Rectal smooth muscle tissue (tissue), 1 donor: ENCODE data around the gene EFCAB12.

ENCODE experiments used
- H3K27ac ChIP-seq: one replicate; pipeline ENCODE4 v1.7.0; 2013; ENCODE audit warnings: low read depth, low read length, inconsistent platforms
- H3K27me3 ChIP-seq: one replicate; pipeline ENCODE4 v1.7.0; 2013; ENCODE audit warnings: low read length; ENCODE audit not compliant: control insufficient read depth, insufficient read depth
- H3K36me3 ChIP-seq: one replicate; pipeline ENCODE4 v1.7.0; 2013; ENCODE audit warnings: low read length; ENCODE audit not compliant: control insufficient read depth, insufficient read depth
- H3K4me1 ChIP-seq: one replicate; pipeline ENCODE4 v1.7.0; 2013; ENCODE audit warnings: low read length; ENCODE audit not compliant: control insufficient read depth, insufficient read depth
- H3K4me3 ChIP-seq: one replicate; pipeline ENCODE4 v1.7.0; 2013; ENCODE audit warnings: low read length
- H3K9ac ChIP-seq: one replicate; pipeline ENCODE4 v1.7.0; 2013; ENCODE audit warnings: low read length

Gene EFCAB12

DNA sequence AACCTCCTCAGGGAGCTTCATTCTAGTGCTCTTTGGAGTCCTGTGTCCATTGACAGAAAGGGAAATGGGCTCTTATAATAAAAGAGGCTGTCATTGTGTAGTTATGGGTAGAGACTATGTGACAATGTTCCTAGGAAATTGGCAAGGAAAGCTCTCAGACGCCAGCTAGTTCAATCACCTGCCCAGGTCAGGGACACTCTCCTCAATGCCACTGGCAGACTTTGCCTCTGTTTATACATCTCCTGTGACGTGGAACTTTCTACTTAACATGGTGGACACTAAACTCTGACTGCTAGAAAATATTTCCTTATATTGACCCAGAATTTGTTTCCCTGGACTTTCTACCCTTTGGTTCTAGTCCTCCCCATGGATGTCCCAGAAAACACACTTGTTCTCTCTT lies 2.8 kb downstream of the EFCAB12 start:
- no peaks in the 10 kb centered on the region for H3K27me3 ChIP-seq
- peaks cover 10% of the 10 kb centered on the region for H3K4me1 ChIP-seq
- H3K4me3 ChIP-seq, result no peak overlapping the region
- no peaks in the 10 kb centered on the region for H3K36me3 ChIP-seq
- H3K9ac ChIP-seq, result no peak overlapping the region
- H3K27ac ChIP-seq, result no peak overlapping the region

DNA sequence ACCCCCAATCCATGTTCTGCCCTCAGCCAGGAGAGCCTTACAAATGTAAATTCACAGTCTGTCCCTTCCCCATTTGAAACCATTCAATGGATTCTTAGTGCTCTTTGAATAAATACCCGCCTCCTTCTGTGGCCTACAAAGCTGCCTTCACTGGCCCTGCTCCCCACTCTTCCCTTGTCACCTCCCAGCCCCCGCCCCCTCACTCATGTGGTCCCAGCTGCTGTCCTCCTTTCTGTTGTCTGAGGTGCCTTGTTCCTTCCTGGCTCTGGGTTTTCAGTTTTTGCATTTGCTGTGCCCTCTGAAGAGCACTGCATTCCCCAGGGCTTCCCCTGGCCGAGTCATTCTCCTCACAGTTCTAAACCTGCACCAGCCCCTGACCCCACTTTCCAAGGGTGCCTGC lies 3.2 kb downstream of the EFCAB12 start:
- Histone ChIP-seq H3K27me3 (no peaks in the 10 kb centered on the region), H3K4me3 (no peak overlapping the region), H3K36me3 (no peaks in the 10 kb centered on the region), H3K9ac (no peak overlapping the region), H3K27ac (no peak overlapping the region), H3K4me1 (peaks cover 10% of the 10 kb centered on the region)

DNA sequence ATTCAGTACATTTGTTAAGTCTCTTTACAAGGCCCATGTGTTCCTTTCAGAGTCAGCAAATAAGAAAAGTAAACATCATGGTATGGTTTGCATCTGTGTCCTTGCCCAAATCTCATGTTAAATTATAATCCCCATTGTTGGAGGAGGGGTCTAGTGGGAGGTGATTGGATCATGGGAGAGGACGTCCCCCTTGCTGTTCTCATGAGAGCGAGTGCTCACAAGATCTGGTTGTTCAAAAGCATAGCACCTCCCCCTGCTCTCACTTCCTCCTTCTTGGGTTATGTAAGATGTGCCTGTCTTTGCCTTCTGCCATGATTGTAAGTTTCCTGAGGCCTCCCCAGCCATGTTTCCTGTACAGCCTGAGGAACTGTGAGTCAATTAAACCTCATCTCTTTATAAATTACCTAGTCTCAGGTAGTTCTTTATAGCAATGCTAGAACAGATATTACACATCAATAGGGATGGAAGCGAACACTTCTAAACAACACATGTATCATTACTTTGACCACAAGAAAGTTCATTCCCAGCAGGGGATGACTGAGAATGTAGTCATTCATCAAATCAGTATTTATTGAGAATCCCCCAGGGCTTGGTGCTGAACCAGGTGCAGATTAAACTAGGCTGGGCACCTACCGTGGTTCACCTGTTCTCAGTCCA lies 4.1 kb downstream of the EFCAB12 start:
- no peaks in the 10 kb centered on the region for H3K27me3 ChIP-seq
- H3K4me3 ChIP-seq, result no peak overlapping the region
- H3K36me3 ChIP-seq, result no peaks in the 10 kb centered on the region
- H3K4me1 ChIP-seq, result peaks cover 10% of the 10 kb centered on the region
- no peak overlapping the region for H3K9ac ChIP-seq
- H3K27ac ChIP-seq, result no peak overlapping the region

DNA sequence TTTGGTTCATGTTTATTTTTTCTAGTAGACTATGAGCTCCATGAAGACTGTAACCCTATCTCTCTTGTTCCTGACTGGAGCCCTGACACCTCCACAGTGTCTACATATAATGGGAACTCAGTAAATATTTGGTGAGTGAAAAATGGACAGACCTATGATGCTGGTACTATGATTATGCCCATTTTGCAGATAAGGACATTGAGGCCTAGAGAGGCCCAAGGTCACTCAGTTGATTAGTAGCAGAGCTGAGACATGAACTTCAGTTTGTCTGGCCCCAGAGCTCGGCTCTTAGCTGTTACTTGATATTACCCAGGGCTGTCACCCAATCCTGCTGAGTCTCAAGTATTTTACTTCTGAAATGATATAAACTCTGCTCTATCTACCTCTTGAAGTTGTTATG lies 5.5 kb downstream of the EFCAB12 start:
- H3K4me3 ChIP-seq, result no peak overlapping the region
- H3K27ac ChIP-seq, result no peak overlapping the region
- H3K9ac ChIP-seq, result no peak overlapping the region
- peaks cover under 1% of the 10 kb centered on the region for H3K4me1 ChIP-seq
- no peaks in the 10 kb centered on the region for H3K27me3 ChIP-seq
- no peaks in the 10 kb centered on the region for H3K36me3 ChIP-seq

DNA sequence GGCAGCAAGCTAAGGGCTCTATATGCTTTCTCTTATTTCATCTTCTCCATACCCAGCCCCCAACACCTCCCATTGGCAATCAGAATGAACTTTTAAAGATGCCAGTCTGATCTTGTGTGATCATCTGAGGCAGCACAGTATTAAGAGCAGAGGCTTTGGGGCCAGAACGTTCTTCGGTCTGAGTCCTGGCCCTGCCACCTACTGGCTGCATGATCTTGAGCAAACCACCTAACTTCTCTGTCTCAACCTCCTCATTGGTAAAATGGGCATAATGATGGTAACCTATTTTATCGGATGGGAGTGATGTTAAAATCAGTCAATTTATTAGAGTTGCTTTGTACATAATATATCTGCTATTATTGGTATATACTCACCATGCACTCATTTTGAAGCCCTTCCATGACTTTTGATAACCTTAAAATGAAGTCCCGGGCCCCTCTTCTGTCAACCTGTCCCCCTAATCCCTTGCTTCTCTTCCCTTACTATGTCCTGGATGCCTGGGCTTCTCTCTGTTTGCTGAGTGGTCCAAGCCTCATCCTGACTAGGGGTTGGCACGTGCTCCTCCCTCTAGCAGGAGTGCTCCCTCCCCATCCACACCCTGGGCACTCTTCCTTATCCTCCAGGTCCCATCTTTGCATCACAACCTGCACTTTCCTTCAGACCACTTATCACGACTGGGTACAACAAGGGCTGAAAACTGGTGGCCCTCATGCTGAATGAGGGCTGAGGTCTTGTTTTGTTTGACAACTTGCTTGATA lies 6.3 kb downstream of the EFCAB12 start:
- Histone ChIP-seq H3K4me3 (no peak overlapping the region), H3K27ac (no peak overlapping the region), H3K9ac (no peak overlapping the region), H3K36me3 (no peaks in the 10 kb centered on the region), H3K27me3 (no peaks in the 10 kb centered on the region), H3K4me1 (no peaks in the 10 kb centered on the region)

DNA sequence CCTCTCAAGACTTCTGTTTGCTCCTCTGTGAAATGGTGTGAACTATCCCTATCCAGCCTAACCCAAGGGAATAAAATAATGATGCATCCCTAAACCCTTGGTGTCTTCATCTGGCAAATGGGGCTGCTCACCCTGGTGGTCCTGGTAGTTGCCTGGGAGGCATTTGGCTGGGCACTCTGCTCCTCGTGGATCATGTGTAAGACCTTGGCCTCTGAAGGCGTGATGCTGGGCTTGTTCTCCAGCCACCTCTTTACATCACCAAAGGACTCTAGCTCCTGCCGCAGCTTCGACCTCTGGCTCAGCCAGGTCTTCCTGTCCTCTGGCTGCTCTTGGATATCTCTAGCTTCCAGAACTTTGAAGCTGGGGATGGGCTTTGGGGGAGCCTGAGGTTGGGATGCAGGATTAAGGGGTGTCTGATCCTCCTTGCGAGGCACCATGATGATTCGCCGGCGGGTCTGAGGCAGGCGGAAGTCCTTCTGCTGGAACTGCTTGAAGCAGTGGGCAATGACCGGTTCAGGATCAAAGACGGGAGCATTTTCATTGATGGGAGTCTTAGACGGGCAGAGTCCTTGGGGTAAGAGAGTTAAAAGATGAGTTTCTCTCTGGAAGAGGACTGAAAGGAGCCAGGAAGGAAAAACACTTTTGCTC lies 7.1 kb downstream of the EFCAB12 start:
- Histone ChIP-seq H3K27ac (no peak overlapping the region), H3K27me3 (no peaks in the 10 kb centered on the region), H3K4me3 (no peak overlapping the region), H3K9ac (no peak overlapping the region), H3K4me1 (no peaks in the 10 kb centered on the region), H3K36me3 (no peaks in the 10 kb centered on the region)

DNA sequence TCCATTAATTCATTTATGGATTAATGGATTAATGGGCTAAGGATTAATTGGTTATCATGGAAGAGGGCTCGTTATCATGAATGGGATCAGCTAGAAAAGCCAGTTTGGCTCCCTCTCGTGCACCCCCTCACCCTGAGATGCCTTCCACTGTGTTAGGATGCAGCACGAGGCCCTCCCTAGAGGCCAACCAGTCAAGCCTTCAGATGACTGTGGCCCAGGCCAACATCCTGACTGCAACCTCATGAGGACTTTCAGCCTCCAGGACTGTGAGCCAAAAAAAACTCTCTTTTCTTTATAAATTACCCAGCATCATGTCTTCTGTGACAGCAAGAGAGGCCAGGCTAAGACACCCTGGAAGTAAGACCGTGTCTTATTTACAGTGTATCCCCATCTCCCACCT lies 9.0 kb downstream of the EFCAB12 start:
- Histone ChIP-seq H3K27ac (no peak overlapping the region), H3K9ac (no peak overlapping the region), H3K4me1 (no peaks in the 10 kb centered on the region), H3K4me3 (no peak overlapping the region), H3K27me3 (no peaks in the 10 kb centered on the region), H3K36me3 (no peaks in the 10 kb centered on the region)

DNA sequence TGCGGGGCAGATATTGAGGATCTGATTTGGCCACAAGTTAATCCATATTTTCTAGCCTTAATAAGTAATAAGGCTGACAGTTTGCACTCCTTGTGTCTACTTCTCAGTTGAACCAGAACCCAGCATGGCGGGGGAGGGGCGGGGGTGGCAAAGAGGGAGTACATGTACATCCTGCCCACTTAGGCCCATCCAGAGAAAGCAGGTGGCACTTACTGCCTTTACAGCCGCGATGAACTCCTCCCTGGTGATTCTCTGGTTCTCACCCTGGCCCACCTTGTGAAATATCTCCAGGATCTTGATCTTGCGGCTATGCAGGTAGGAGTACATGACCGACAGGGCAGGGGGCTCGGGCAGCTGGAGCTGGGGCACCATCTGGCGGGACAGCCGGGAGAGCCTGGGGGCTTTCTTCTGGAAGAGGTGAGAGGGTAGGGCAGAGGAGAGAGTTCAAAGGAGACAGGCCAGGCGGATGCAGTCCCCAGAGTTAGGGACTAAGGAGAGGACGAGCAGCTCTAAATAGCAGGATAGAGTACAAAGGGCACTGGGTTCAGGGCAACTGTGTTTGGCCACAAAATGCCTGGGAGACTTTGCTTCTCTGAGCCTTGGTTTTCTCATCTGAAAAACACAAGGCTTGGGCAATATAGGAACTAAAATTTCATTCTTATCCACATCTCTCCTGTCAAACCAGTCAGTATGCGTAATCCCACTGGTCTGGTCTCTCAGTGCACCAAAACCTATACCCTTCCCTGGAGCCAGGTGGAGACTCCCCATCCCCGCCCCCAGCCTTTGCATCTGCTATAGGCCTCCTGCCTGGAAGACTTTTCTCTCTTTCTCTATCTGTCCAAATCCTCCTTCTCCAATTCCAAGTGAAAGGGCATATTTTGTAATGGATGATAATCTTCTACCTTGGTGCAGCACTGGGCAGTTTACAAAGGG lies 10.1 kb downstream of the EFCAB12 start:
- H3K9ac ChIP-seq, result no peak overlapping the region

DNA sequence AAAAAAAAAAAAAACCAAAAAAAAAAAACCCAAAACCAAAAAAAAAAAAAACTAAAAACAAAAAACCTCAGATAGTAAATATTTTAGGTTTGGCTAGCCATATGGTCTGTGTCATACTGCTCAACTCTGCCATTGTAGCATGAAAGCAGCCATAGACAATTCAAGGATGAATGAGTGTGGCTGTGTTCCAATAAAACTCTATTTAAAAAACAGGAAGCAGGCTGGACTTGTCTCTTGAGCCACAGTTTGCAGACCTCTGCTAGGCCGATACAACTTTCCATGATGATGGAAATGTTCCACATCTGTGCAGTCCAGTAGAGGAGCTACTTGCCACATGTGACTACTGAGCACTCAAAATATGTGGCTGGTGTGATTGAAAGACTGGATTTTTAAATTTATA lies 11.1 kb downstream of the EFCAB12 start:
- Histone ChIP-seq H3K9ac (no peak overlapping the region), H3K4me1 (no peaks in the 10 kb centered on the region), H3K27ac (no peak overlapping the region)

More for the DNA sequence above, 10.1 kb downstream of the EFCAB12 start:
- H3K4me1 ChIP-seq, result no peaks in the 10 kb centered on the region
- no peaks in the 10 kb centered on the region for H3K36me3 ChIP-seq
- H3K4me3 ChIP-seq, result no peak overlapping the region
- H3K27ac ChIP-seq, result no peak overlapping the region
- H3K27me3 ChIP-seq, result no peaks in the 10 kb centered on the region

DNA sequence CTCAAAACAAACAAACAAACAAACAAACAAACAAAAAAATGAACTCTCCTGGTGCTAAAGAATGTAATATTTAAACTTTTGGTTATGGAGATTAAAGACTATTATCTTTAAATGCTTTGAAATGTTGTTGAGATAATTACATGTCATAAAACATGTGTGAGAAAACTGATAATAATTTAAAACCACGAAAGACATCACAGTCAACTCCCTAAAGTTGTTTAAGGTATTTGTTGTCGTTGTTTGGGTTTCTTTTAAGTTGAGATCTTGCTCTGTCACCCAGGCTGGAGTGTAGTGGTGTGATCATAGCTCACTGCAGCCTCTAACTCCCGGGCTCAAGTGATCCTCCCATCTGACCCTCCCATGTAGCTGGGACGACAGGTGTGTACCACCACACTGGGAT lies 12.0 kb downstream of the EFCAB12 start:
- H3K4me3 ChIP-seq, result no peak overlapping the region
- no peak overlapping the region for H3K27ac ChIP-seq
- no peaks in the 10 kb centered on the region for H3K36me3 ChIP-seq
- H3K27me3 ChIP-seq, result no peaks in the 10 kb centered on the region
- H3K9ac ChIP-seq, result no peak overlapping the region
- H3K4me1 ChIP-seq, result no peaks in the 10 kb centered on the region

More for the DNA sequence above, 11.1 kb downstream of the EFCAB12 start:
- Histone ChIP-seq H3K27me3 (no peaks in the 10 kb centered on the region), H3K4me3 (no peak overlapping the region), H3K36me3 (no peaks in the 10 kb centered on the region)

DNA sequence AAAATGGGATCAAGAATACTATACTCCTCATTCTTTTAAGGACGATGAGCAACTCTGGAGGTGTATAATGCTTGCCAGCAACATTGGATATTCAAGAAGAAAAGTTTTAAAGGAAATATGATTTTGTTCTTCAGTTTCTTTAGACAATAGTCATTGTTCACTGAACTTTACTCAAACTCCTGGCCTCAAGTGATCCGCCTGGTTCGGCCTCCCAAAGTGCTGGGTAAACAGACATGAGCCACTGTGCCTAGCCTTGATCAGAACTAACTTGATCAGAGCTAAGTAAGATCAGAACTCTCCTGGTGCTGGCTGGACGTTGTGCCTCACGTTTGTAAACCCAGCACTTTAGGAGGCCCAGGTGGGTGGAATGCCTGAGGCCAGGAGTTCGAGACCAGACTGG lies 12.6 kb downstream of the EFCAB12 start:
- Histone ChIP-seq H3K27me3 (no peaks in the 10 kb centered on the region), H3K36me3 (no peaks in the 10 kb centered on the region), H3K27ac (no peak overlapping the region), H3K4me1 (no peaks in the 10 kb centered on the region), H3K9ac (no peak overlapping the region), H3K4me3 (no peak overlapping the region)

DNA sequence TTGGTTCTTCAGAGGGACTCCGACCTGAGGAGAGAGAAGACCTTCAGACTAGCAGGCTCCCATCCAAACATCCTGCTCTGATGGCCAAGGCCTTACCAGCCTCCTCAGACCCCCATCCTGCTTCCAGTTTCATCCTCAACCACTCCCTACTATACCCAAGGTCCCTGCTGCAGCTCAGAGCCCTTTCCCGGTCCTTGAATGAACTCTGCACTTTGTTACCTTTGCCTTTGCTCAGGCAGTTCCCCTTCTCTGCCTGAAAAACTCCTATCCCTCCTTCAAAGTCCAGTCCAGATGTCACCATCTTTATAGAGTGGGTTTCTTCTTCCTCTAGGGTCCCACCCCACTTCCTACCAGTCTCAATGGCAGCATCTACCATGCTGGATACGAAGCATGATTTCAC lies 13.1 kb downstream of the EFCAB12 start:
- H3K4me1 ChIP-seq, result no peaks in the 10 kb centered on the region
- no peak overlapping the region for H3K9ac ChIP-seq
- no peak overlapping the region for H3K27ac ChIP-seq
- H3K36me3 ChIP-seq, result no peaks in the 10 kb centered on the region
- no peaks in the 10 kb centered on the region for H3K27me3 ChIP-seq
- no peak overlapping the region for H3K4me3 ChIP-seq
